Activated T-cell treated with anti-CD3 and anti-CD28 coated beads for 4 hours (primary cell): ENCODE measurements around the gene EPN1.

Experiments
- DNase-seq: peaks from one replicate; pipeline ENCODE4 v3.0.0-alpha.2; 2020

The EPN1 gene

DNA sequence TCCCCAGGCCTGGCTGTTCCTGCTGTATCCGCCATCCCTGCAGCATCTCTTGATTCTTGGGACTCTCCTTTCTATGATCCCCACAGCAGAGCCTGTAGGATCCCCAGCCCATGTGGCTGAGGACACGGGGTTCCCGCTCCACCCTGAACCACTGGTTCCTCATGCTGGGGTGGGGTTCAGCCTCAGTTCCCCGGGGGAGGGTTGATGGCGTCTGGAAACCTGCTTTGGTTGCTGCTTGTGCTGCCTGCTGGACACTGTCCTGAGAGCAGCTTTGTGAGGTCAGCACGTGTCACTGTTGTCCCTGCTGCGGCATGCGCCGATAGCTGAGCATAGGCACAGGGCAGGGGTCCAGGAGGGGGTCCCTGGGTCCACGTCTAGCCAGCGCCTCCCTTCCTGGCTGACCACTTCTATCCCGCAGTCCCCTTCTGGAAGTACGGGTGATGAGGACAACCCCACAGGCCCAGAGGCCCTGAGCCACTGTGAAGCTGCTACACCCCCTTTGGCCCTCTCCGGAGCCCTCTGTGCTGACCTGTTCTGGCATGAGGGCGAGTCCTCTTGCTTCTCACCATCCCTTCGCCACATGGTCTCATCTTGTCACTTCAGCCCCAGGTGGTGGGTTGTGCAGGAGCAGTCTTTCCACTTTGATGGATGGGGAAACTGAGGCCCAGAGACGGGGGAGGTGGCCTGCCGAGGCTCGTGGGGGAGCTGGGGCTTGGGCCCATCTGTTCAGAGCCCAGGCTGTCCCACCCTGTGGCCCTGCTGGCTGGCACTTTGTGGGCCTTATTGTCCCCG, 5.5 kb downstream of the EPN1 start:
- no peak for DNase-seq

DNA sequence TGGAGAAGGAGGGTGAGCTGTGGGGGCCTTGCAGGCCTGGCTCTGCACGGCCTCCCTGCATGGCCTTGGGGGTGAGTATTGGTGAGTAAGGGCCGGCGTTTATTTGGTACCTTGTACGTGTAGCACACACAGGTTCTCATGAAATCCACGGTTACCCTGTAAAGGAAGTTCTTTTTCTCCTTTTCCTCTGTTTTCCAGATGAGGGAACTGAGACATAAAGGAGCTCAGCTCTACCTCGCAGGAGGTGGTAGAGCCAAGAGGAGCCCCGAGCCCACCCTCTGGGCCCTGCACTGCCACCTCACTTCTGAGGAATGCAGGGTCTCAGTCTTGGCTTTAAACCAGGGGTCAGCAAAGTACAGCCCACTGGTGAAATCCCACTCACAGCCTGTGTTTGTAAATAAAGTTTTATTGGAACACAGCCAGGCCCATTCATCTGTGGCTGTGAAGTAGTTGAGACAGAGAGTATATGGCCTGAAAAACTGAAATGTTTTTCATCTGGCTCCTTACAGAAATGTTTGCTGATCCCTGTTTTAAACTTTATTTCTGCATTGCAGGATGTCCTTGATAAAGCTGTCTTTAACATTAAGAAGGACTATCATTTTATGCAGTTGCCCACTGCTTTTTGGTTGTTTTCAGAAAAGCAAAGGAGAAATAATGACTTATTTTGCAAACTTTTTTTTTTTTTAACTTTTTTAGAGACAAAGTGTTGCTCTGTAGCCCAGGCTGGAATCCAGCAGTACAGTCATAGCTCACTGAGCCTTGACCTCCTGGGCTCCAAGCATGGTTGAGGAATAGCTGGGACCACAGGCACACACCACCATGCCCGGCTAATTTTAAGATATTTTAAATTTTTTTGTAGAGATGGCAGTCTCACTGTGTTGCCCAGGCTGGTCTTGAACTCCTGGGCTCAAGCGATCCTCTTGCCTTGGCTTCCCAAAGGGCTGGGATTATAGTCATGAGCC, 6.4 kb downstream of the EPN1 start:
- DNase-seq: no peak

DNA sequence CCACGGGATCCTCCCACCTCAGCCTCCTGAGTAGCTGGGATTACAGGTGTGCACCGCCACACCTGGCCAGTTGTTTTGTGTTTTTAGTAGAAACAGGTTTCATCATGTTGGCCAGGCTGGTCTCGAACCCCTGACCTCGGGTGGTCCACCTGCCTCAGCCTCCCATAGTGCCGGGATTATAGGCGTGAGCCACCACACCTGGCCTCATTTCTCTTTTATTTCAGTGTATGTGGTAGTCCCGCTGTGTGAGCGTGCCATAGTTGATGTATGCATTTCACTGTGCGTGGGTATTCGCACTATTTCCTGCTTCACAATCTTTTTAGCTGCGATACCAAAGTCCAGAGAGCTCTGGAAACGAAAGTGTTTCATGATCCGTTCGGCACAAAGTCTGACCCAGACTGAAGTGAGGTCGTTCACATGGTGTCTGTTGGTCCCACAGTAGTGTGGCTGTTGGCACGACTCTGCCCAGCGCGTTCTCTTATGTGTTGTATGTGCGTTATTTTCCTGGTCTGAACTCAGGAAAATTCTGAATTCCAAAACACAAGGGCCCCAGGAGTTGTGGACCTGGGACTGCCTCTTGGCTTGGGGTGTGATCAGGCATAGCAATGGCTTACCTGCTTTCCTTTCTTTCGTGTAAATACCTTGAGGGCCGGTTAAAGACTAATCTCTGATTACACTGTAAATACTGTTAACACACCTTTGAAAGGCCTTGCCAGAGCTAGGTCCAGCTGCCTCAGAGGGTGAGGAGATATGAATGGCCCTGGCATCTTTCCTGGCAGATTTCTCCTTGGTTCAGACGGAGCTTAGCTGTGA, 8.6 kb downstream of the EPN1 start:
- no peak for DNase-seq

DNA sequence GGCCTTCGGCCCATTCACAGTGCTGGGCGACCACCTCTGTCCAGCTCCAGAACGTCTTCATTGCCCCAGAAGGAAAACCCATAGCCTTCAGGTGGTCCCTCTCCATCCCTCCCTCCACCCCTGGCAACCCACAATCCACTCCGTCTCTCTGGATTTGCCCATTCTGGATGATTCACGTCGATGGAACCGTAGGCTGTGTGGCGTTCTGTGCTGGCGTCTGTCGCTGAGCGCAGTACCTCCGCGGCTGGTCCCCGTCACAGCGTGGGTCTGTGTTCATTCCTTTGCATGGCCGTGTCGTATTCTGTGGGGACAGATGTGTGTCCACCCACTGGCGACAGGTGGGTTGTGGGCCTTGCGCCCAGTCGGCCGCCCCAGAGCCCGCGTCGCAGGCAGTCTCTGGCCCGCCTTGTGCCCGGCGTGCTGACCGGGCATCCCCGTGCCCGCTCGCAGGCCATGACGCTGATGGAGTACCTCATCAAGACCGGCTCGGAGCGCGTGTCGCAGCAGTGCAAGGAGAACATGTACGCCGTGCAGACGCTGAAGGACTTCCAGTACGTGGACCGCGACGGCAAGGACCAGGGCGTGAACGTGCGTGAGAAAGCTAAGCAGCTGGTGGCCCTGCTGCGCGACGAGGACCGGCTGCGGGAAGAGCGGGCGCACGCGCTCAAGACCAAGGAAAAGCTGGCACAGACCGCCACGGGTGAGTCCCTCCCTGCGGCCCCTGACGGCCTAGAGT, 10.1 kb downstream of the EPN1 start:
- DNase-seq: no peak

DNA sequence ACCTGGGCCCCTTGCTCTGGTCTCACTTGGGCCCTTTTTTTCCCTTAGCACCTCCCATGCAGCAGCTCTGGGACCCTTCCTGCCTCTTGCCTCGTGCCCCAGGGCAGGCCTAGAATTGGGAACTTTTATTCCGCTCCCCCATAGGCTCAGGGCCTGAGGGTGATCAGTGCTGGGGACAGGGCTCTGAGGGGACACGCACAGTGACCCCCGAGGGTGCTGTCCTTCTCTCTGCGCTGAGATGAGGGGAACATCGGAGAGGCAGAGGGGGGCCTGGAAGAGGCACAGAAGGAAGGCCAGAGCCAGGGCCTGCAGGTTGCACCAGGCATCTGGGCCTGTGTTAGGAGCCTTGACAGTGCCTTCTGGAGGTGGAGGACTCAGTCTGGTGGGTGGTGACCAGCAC, 10.8 kb downstream of the EPN1 start:
- no peak for DNase-seq

DNA sequence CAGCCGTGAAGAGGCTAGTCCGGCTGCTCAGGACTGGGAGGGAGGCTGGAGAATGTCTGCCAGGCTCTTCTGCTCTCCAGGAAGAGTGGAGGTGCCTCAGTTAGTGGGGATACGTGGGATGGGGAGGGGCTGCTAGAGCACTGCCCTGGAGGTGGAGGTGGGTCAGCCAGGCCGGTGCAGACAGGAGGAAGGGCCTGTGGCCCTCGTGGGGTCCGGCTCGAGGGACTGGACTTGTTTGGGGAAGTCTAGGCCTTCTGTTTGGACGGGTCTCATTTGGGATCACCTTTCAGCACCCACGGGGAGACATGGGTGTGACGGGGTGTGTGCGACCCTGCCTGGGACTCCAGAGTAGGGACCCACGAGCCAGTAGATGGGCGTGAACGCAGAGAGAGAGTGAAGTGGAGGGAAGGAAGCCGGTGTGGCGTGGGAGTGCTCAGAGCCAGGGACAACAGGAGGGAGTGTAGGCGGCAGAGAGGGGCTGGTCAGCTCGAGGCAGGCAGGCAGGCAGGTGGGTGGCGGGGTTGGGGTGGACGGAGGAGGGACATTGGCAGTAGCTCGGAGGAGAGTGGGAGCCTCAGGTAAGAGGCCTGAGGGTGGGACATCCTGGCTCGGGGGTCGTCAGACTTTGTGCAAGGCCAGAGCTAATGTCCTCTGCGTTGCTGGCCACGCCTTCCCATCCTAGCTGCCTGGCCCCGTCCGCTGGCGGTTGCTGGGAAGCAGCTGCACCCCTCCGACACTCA, 11.5 kb downstream of the EPN1 start:
- DNase-seq: no peak

DNA sequence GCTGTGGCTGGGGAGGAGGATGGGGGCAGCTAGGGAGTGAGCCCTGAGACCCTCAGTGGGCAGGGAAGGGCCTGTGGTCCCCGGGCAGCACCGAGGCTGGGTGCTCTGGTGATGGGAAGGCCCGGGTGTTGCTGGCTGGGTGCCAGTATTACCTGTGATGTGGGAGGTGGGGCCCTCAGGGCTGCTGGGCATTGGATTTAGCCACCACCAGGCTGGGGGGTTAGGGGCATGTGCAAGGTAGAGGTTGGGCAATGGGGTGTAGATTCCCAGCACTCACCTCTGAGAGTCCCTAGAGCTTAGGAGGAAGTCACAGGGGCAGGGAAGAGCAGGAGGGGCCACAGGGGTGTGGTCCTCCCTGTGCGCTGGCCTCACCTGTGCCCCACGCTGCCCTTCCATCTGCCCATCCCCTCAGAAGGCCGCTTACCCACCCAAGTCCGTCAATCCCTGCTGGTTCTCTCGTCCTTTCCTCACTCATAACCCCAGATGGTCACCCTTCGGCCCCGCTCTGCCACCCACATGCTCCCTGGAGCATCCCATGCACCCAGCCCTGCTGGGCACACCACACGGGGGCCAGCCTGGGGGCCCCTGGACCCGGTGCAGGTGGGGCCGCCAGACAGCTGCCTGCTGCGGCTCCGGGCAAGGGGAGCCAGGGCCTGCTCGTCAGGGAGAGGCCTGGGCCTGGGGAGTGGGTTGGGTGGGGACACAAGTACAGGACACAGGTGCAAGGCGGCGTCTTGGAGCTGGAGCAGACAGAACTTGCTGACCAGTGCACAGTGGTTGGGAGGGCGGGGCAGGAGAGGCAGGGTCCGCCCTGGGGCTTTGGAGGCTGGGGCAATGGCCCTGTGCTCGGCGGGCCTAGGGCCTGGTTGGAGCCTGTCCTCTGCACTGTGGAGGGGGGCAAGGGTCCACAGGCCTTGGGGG, 12.5 kb downstream of the EPN1 start:
- DNase-seq: no peak

DNA sequence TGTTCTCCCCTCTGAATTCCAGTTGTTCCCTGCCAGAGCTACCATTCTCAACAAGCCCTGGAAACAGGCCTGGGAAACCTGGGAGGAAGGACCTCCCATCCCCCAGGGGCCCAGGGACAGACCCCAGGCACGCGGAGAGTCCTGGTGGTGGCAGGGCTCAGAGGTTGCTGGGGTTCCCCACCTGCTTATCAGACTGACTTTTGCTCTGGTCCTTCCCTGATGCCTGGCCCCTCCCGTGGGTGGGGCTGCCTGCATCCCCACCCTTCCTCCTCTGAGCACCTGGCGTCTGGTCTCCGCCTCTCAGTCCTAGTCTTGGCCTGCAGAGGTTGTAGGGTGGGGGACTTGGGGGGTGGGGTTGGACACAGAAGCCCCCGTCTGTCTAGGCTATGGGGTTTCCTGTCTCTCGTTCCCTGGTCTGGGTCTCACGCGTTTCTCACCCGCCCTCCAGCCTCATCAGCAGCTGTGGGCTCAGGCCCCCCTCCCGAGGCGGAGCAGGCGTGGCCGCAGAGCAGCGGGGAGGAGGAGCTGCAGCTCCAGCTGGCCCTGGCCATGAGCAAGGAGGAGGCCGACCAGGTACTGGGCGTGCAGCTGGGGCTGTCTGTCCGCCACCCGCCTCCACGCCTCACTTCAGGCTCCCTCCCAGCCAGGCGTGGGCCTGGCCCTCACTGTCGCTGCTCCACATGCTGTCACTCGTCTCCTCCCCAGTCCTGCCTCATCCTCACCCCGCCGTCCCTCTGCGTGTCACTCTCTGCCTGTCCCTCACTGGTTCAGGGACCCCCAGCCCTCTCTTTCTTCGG, 13.6 kb downstream of the EPN1 start:
- no peak for DNase-seq

DNA sequence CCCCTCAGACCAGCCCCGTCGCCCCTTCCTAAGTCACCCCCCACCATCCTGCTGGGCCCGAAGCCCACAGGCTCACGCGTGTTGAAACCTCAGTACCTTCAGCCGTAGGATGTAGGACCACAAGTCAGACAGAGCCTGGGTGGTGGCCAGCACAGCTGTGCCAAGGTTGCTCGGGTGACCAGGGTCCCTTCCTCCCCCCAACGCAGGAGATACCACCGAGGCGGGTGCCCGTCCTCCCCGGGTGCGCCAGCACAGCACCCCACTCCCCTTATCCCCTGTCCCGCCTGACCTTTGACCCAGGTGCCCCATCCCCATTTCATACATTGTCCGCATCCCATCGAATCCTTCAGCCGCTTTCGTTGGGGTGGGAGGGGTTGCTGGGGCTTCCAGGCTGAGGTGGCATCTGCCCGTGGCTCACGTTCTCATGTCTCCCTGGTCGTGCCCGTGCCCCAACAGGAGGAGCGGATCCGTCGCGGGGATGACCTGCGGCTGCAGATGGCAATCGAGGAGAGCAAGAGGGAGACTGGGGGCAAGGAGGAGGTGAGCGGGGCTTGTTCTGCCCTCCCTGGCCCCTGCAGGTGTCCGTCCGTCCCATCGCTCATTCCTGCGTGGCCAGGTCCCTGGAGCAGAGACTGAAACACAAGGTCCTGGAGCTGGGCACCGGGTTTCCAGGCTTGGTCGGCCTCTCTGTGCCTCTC, 14.5 kb downstream of the EPN1 start:
- DNase-seq: no peak

DNA sequence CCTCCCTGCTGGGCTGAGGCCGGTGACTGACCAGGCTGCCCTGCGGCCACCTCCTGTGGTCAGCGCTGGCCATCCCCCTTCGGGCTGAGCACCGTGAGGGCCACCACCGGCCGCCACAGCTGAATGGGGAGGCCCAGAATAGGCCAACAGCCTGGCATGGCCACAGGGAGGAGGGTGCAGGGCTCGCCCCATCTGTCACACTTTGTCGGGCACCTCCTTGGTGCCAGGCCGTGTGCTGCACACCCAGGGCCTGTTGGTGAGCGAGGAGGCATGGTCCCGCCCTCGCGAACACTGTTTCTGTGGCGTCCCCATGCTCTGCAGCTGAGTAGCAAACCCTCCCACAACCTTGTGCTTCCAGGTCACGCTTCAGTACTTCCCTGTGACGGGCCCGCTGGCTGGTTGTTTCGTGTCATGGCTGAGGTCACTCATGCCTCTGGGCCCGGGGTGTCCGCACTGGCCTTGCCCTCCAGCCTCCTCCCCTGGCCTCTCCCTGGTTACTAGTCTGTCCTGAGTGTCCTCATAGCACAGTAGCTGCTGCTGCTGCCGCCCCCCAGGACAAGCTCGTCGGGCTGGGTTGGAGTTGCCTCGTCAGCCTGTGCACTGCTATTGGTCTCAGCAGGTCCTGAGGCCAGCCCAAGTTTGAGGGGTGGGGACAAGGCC, 15.2 kb downstream of the EPN1 start:
- no peak for DNase-seq

DNA sequence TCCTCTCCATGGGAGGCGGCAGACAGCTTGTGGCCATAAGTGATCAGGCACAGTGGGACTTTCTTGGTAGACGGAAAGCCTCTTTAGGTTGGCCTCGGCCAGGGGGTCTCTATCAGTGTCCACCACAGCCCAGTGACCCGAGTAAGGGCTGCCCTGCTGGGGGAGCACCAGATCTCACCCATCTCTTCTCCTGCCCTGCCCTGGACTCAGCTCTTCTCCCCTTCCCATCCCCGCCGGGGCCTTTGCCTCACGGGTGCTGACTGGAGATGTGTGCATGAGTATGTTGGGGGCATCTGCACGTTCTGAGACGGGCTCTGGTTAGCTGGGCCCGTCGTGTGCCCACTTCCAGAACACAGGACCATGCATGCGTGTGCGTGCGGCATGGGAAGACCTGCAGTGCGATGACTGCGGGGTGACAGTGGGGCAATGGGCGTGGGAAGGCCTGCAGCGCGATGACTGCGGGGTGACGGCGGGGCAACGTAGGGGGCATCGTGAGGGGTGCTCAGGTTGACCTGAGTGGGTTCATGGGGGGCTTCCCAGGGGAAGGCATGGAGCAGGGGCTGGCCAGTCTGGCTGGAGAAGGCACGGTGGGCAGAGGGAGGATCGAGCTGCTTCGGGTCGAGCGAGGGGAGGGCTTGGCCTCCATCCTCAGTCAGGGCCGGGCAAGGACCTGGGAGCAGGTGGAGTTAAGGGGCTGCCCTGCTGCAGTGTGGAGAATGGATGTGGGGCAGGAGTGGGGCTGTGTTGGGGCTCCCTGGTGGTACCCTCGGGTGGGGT, 15.9 kb downstream of the EPN1 start:
- no peak for DNase-seq

DNA sequence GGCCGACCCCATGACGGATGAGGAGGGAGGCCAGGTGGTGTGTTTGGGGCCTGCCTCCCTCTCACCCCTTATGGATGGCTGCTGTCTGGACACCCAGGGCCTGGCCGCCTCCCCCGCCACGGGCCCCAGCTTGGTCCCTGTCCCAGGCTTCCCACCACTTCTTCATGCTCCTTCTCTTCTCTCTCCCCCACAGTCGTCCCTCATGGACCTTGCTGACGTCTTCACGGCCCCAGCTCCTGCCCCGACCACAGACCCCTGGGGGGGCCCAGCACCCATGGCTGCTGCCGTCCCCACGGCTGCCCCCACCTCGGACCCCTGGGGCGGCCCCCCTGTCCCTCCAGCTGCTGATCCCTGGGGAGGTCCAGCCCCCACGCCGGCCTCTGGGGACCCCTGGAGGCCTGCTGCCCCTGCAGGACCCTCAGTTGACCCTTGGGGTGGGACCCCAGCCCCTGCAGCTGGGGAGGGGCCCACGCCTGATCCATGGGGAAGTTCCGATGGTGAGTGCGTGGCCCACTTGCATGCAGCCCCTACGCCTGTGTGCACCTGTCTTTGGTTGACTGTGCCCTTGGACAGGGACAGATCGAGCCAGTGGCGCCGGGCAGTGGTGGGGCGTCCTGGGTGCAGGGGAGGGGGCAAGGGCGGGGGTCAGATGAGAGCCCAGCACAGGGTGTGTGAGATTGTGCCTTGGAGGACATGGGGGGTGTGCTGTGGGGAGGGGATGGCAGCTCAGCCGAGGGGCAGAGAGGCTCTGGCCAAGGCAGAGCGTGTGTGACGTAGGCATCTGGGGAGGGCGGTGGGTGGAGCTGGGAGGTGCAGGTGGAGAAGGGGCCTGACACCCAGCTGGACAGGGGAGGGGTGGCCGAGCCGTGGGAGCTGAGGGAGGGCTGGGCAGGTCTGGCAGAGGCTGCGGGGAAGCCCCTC, 16.8 kb downstream of the EPN1 start:
- no peak for DNase-seq

DNA sequence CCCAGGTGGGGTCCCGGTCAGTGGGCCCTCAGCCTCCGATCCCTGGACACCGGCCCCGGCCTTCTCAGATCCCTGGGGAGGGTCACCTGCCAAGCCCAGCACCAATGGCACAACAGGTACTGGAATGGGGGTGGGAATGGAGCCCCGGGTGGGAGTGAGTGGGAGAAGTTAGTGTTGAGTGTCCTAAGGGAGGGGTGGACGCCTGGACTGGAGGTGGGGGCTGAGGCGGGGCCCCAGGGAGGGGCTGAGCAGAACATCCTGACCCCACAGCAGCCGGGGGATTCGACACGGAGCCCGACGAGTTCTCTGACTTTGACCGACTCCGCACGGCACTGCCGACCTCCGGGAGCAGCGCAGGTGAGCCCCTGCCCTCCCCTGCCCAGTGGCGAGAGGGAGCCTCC, 17.7 kb downstream of the EPN1 start:
- DNase-seq: no peak

DNA sequence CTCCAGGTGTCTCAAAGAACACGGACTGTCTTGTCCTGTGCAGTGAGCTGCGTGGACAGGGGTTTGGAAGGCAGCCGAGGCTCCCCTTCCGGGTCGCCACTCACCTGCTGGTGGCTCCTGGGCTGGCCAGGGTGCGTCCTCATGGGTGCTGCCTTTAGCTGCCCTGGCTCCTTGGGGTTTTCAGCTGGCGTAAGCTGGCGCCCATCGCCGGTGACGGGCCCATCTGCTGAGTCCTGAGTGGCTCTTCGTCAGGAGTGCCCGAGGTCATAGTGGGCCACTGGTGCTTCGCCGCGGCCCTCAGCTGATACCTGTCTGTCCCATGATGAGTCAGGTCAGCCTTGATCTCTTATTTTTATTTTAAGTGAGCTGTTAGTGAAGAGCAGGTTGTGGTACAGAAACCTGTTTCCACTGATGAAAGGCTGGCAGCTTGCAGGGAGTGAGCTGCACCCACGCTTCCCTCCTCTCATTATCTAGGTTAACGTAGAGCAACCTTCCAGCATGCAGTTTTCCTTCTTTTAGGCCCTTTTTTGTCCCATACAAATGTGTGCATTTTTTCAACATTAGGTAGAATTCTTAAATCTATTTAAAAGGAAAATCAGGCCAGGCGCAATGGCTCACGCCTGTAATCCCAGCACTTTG, 18.4 kb downstream of the EPN1 start:
- DNase-seq: no peak

DNA sequence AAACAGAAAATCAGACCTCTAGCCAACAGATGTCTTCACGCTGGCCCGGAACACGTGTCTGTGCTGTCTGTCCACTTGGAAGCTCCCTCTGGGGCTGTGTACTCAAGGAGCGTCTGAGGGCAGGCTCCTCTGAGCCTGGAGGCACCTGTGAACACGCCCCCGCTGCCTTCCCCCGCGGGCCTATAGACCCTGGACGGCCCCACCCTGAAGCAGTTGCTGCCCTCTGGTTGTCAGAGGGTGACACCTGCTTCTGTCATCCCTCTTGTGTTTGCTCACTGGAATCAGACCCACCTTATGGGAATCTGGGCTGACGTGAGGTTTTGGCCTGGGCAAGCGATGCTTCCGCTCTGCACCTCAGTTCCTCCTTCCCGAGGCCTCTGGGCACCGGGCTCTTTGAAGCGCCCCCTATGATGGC, 19.2 kb downstream of the EPN1 start:
- DNase-seq: no peak
